ENCODE measurements around the gene DUSP2.

Gene DUSP2

GRCh38 chr2:96184989-96185388 is 39.7 kb upstream of the DUSP2 start:
- no peak for DNase-seq
- Histone ChIP-seq H3K56ac (ENCODE audit: low read length) (no peak overlapping the region), H3K4me2 (ENCODE audit: low read length) (no peak overlapping the region), H3K36me3 (ENCODE audit: control insufficient read depth, insufficient read depth, low read length) (peaks cover 14% of the 10 kb centered on the region), H3K4ac (ENCODE audit: low read depth, low read length) (no peak overlapping the region), H3K18ac (ENCODE audit: low read length) (no peak overlapping the region), H2BK120ac (ENCODE audit: low read depth, low read length) (no peak overlapping the region), H3K27ac (ENCODE audit: low read depth, low read length) (no peak overlapping the region), H3K9ac (ENCODE audit: low read length) (no peak overlapping the region), H2BK5ac (ENCODE audit: low read length) (no peak overlapping the region), H2BK15ac (replicated peaks; ENCODE audit: low read depth) (no peak overlapping the region), H4K5ac (ENCODE audit: low read length) (no peak overlapping the region), H3K79me2 (ENCODE audit: control insufficient read depth, insufficient read depth, low read length) (no peaks in the 10 kb centered on the region), H3K23ac (ENCODE audit: low read length) (no peak overlapping the region), H3K79me1 (ENCODE audit: low read length) (no peaks in the 10 kb centered on the region), H3K4me3 (ENCODE audit: low read length) (no peak overlapping the region), H3K4me1 (ENCODE audit: control insufficient read depth, low read depth, low read length) (no peaks in the 10 kb centered on the region), H2AK5ac (ENCODE audit: low read length) (no peak overlapping the region), H3K27me3 (ENCODE audit: insufficient read depth, low read length, poor library complexity) (no peaks in the 10 kb centered on the region), H4K8ac (ENCODE audit: low read depth, low read length) (no peak overlapping the region)
- no CpG with 5 or more reads among the region's 8 CpGs for WGBS (ENCODE audit: extremely low coverage, insufficient coverage, low lambda C conversion rate)

- Histone ChIP-seq H3K4ac (ENCODE audit: low read depth, low read length) (no peak overlapping the region), H3K23ac (ENCODE audit: low read length) (no peak overlapping the region), H3K27me3 (ENCODE audit: insufficient read depth, low read length, poor library complexity) (no peaks in the 10 kb centered on the region), H3K79me2 (ENCODE audit: control insufficient read depth, insufficient read depth, low read length) (no peaks in the 10 kb centered on the region), H3K36me3 (ENCODE audit: control insufficient read depth, insufficient read depth, low read length) (peaks cover 14% of the 10 kb centered on the region), H2BK15ac (replicated peaks; ENCODE audit: low read depth) (no peak overlapping the region), H3K79me1 (ENCODE audit: low read length) (no peaks in the 10 kb centered on the region), H3K4me3 (ENCODE audit: low read length) (no peak overlapping the region), H3K4me1 (ENCODE audit: control insufficient read depth, low read depth, low read length) (no peaks in the 10 kb centered on the region), H3K18ac (ENCODE audit: low read length) (no peak overlapping the region), H3K9ac (ENCODE audit: low read length) (no peak overlapping the region), H2AK5ac (ENCODE audit: low read length) (no peak overlapping the region), H3K56ac (ENCODE audit: low read length) (no peak overlapping the region), H2BK120ac (ENCODE audit: low read depth, low read length) (no peak overlapping the region), H4K5ac (ENCODE audit: low read length) (no peak overlapping the region), H4K8ac (ENCODE audit: low read depth, low read length) (no peak overlapping the region), H2BK5ac (ENCODE audit: low read length) (no peak overlapping the region), H3K27ac (ENCODE audit: low read depth, low read length) (no peak overlapping the region), H3K4me2 (ENCODE audit: low read length) (no peak overlapping the region)
- WGBS (ENCODE audit: extremely low coverage, insufficient coverage, low lambda C conversion rate), result no CpG with 5 or more reads among the region's 8 CpGs
- no peak for DNase-seq
Observed at GRCh38 chr2:96184188-96184587, 38.9 kb upstream of the DUSP2 start.

- Histone ChIP-seq H4K8ac (ENCODE audit: low read depth, low read length) (no peak overlapping the region), H3K27ac (ENCODE audit: low read depth, low read length) (no peak overlapping the region), H2BK120ac (ENCODE audit: low read depth, low read length) (no peak overlapping the region), H3K36me3 (ENCODE audit: control insufficient read depth, insufficient read depth, low read length) (peaks cover 10% of the 10 kb centered on the region), H3K56ac (ENCODE audit: low read length) (no peak overlapping the region), H3K79me1 (ENCODE audit: low read length) (no peaks in the 10 kb centered on the region), H3K27me3 (ENCODE audit: insufficient read depth, low read length, poor library complexity) (no peaks in the 10 kb centered on the region), H4K5ac (ENCODE audit: low read length) (no peak overlapping the region), H3K79me2 (ENCODE audit: control insufficient read depth, insufficient read depth, low read length) (no peaks in the 10 kb centered on the region), H2BK15ac (replicated peaks; ENCODE audit: low read depth) (no peak overlapping the region), H2AK5ac (ENCODE audit: low read length) (no peak overlapping the region), H3K23ac (ENCODE audit: low read length) (no peak overlapping the region), H3K18ac (ENCODE audit: low read length) (no peak overlapping the region), H2BK5ac (ENCODE audit: low read length) (no peak overlapping the region), H3K4ac (ENCODE audit: low read depth, low read length) (no peak overlapping the region), H3K4me1 (ENCODE audit: control insufficient read depth, low read depth, low read length) (no peaks in the 10 kb centered on the region), H3K4me2 (ENCODE audit: low read length) (no peak overlapping the region), H3K4me3 (ENCODE audit: low read length) (no peak overlapping the region), H3K9ac (ENCODE audit: low read length) (no peak overlapping the region)
- no CpG with 5 or more reads among the region's 5 CpGs for WGBS (ENCODE audit: extremely low coverage, insufficient coverage, low lambda C conversion rate)
- DNase-seq, result no peak
Observed at GRCh38 chr2:96181529-96181928, 36.3 kb upstream of the DUSP2 start.

- no peak overlapping the region for H4K5ac ChIP-seq (ENCODE audit: low read length)
- no peak overlapping the region for H2BK120ac ChIP-seq (ENCODE audit: low read depth, low read length)
- no peak for DNase-seq
- H3K27ac ChIP-seq (ENCODE audit: low read depth, low read length), result no peak overlapping the region
- H3K4ac ChIP-seq (ENCODE audit: low read depth, low read length), result no peak overlapping the region
- no peak overlapping the region for H3K18ac ChIP-seq (ENCODE audit: low read length)
- no peak overlapping the region for H3K23ac ChIP-seq (ENCODE audit: low read length)
- H3K56ac ChIP-seq (ENCODE audit: low read length), result no peak overlapping the region
- no peaks in the 10 kb centered on the region for H3K79me1 ChIP-seq (ENCODE audit: low read length)
- H2AK5ac ChIP-seq (ENCODE audit: low read length), result no peak overlapping the region
- no peaks in the 10 kb centered on the region for H3K27me3 ChIP-seq (ENCODE audit: insufficient read depth, low read length, poor library complexity)
- no peak overlapping the region for H3K4me3 ChIP-seq (ENCODE audit: low read length)
- no peak overlapping the region for H2BK5ac ChIP-seq (ENCODE audit: low read length)
- H3K4me1 ChIP-seq (ENCODE audit: control insufficient read depth, low read depth, low read length), result no peaks in the 10 kb centered on the region
- no peaks in the 10 kb centered on the region for H3K79me2 ChIP-seq (ENCODE audit: control insufficient read depth, insufficient read depth, low read length)
- H4K8ac ChIP-seq (ENCODE audit: low read depth, low read length), result no peak overlapping the region
- no peak overlapping the region for H3K9ac ChIP-seq (ENCODE audit: low read length)
- peaks cover 7% of the 10 kb centered on the region for H3K36me3 ChIP-seq (ENCODE audit: control insufficient read depth, insufficient read depth, low read length)
- H3K4me2 ChIP-seq (ENCODE audit: low read length), result no peak overlapping the region
- H2BK15ac ChIP-seq (replicated peaks; ENCODE audit: low read depth), result no peak overlapping the region
Observed at GRCh38 chr2:96180521-96180920, 35.3 kb upstream of the DUSP2 start.

- no peak for DNase-seq
- Histone ChIP-seq H3K79me2 (ENCODE audit: control insufficient read depth, insufficient read depth, low read length) (no peaks in the 10 kb centered on the region), H3K4ac (ENCODE audit: low read depth, low read length) (no peak overlapping the region), H2BK5ac (ENCODE audit: low read length) (no peak overlapping the region), H3K4me2 (ENCODE audit: low read length) (no peak overlapping the region), H3K4me3 (ENCODE audit: low read length) (no peak overlapping the region), H2AK5ac (ENCODE audit: low read length) (no peak overlapping the region), H3K27me3 (ENCODE audit: insufficient read depth, low read length, poor library complexity) (no peaks in the 10 kb centered on the region), H3K27ac (ENCODE audit: low read depth, low read length) (no peak overlapping the region), H3K18ac (ENCODE audit: low read length) (no peak overlapping the region), H3K9ac (ENCODE audit: low read length) (no peak overlapping the region), H3K36me3 (ENCODE audit: control insufficient read depth, insufficient read depth, low read length) (peaks cover 6% of the 10 kb centered on the region), H3K23ac (ENCODE audit: low read length) (no peak overlapping the region), H4K8ac (ENCODE audit: low read depth, low read length) (no peak overlapping the region), H3K4me1 (ENCODE audit: control insufficient read depth, low read depth, low read length) (no peaks in the 10 kb centered on the region), H2BK120ac (ENCODE audit: low read depth, low read length) (no peak overlapping the region), H4K5ac (ENCODE audit: low read length) (no peak overlapping the region), H2BK15ac (replicated peaks; ENCODE audit: low read depth) (no peak overlapping the region), H3K56ac (ENCODE audit: low read length) (no peak overlapping the region), H3K79me1 (ENCODE audit: low read length) (no peaks in the 10 kb centered on the region)
- no CpG with 5 or more reads among the region's 1 CpG for WGBS (ENCODE audit: extremely low coverage, insufficient coverage, low lambda C conversion rate)
Observed at GRCh38 chr2:96180002-96180401, 34.8 kb upstream of the DUSP2 start.

GRCh38 chr2:96176661-96177060 is 31.4 kb upstream of the DUSP2 start:
- Histone ChIP-seq H4K5ac (ENCODE audit: low read length) (no peak overlapping the region), H3K18ac (ENCODE audit: low read length) (no peak overlapping the region), H4K8ac (ENCODE audit: low read depth, low read length) (no peak overlapping the region), H3K27ac (ENCODE audit: low read depth, low read length) (no peak overlapping the region), H2BK15ac (replicated peaks; ENCODE audit: low read depth) (no peak overlapping the region), H3K56ac (ENCODE audit: low read length) (no peak overlapping the region), H3K4me3 (ENCODE audit: low read length) (no peak overlapping the region), H2BK120ac (ENCODE audit: low read depth, low read length) (no peak overlapping the region), H3K9ac (ENCODE audit: low read length) (no peak overlapping the region), H2BK5ac (ENCODE audit: low read length) (no peak overlapping the region), H3K4ac (ENCODE audit: low read depth, low read length) (no peak overlapping the region), H3K23ac (ENCODE audit: low read length) (no peak overlapping the region), H2AK5ac (ENCODE audit: low read length) (no peak overlapping the region), H3K27me3 (ENCODE audit: insufficient read depth, low read length, poor library complexity) (no peaks in the 10 kb centered on the region), H3K36me3 (ENCODE audit: control insufficient read depth, insufficient read depth, low read length) (no peaks in the 10 kb centered on the region), H3K79me2 (ENCODE audit: control insufficient read depth, insufficient read depth, low read length) (no peaks in the 10 kb centered on the region), H3K79me1 (ENCODE audit: low read length) (no peaks in the 10 kb centered on the region), H3K4me1 (ENCODE audit: control insufficient read depth, low read depth, low read length) (no peaks in the 10 kb centered on the region), H3K4me2 (ENCODE audit: low read length) (no peak overlapping the region)
- no peak for DNase-seq
- no CpG with 5 or more reads among the region's 4 CpGs for WGBS (ENCODE audit: extremely low coverage, insufficient coverage, low lambda C conversion rate)
